Measurements from ENCODE around the gene MMP17.
"Not testable (repeated sequence)": the region's sequence is repeated elsewhere in the genome, so short reads cannot be mapped to it uniquely, and the experiment has no call there.

Gene MMP17

DNA sequence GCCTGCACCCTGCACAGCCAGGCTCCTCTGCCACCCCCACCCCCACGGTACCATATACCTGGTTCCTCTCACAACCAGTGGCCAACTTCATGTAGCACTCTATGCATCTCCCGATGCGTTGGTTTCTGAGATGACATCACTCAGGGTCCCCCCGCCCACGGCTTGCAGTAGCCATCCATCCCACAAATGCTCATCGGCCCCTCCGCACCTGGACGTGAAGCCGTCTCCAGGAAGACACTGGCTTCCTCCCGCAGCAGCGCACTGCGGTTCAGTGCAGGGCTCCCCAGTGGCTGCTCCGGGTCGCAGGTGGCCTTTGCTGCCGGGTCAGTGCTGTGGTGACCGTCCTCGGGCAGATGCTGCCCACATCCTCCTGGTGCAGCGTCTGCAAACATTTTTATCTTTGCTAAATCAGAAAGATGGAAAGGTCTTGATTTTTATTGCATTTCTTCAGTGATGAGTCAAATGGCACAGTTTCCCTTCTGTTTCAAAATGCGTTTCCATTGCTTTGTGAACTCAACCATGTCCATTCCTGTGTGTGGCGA, 27.5 kb upstream of the MMP17 start:
- H3K36me3 ChIP-seq (ENCODE audit: control insufficient read depth in 1 of 2, insufficient read depth in 2 of 2, low read length in 2 of 2): peaks cover 24 to 54% of the 10 kb centered on the region in 2 donors
- H3K4me3 ChIP-seq (ENCODE audit: low read depth in 1 of 2, low read length in 2 of 2): no peak overlapping the region
- H3K9me3 ChIP-seq (ENCODE audit: control insufficient read depth in 1 of 2, low read length in 2 of 2): no peaks in the 10 kb centered on the region
- H3K4me1 ChIP-seq (ENCODE audit: control insufficient read depth in 1 of 2, insufficient read depth in 2 of 2, low read length in 2 of 2): peaks cover 0 to 5% of the 10 kb centered on the region in 2 donors
- H3K27ac ChIP-seq (ENCODE audit: low read length): no peak overlapping the region
- no peaks in the 10 kb centered on the region for H3K27me3 ChIP-seq (ENCODE audit: low read depth, low read length)

DNA sequence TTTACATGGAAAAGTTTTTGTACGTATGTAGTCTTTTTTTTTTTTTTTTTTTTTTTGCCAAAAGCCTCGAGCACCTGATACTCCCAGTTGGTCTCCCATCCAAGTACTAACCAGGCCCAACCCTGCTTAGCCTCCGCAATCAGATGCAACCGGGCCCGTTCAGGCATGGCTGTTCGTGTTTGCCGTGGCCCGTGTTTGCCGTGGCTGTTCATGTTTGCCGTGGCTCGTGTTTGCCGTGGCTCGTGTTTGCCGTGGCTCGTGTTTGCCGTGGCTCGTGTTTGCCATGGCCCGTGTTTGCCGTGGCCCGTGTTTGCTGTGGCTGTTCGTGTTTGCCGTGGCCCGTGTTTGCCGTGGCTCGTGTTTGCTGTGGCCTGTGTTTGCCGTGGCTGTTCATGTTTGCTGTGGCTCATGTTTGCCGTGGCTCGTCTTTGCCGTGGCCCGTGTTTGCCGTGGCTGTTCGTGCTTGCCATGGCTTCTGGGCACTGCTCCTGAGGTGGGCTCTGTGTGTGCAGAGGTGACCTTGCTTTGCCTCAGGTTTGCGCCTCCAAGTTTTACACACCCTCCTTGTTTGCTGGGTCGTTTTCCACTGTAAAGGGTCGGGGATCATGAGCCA, 26.8 kb upstream of the MMP17 start:
- Histone ChIP-seq H3K4me3 (ENCODE audit: low read depth in 1 of 2, low read length in 2 of 2) (no peak overlapping the region), H3K27me3 (ENCODE audit: low read depth, low read length) (no peaks in the 10 kb centered on the region), H3K27ac (ENCODE audit: low read length) (no peak overlapping the region), H3K9me3 (ENCODE audit: control insufficient read depth in 1 of 2, low read length in 2 of 2) (no peaks in the 10 kb centered on the region), H3K4me1 (ENCODE audit: control insufficient read depth in 1 of 2, insufficient read depth in 2 of 2, low read length in 2 of 2) (peaks cover 0 to 5% of the 10 kb centered on the region in 2 donors), H3K36me3 (ENCODE audit: control insufficient read depth in 1 of 2, insufficient read depth in 2 of 2, low read length in 2 of 2) (peaks cover 24 to 51% of the 10 kb centered on the region in 2 donors)

DNA sequence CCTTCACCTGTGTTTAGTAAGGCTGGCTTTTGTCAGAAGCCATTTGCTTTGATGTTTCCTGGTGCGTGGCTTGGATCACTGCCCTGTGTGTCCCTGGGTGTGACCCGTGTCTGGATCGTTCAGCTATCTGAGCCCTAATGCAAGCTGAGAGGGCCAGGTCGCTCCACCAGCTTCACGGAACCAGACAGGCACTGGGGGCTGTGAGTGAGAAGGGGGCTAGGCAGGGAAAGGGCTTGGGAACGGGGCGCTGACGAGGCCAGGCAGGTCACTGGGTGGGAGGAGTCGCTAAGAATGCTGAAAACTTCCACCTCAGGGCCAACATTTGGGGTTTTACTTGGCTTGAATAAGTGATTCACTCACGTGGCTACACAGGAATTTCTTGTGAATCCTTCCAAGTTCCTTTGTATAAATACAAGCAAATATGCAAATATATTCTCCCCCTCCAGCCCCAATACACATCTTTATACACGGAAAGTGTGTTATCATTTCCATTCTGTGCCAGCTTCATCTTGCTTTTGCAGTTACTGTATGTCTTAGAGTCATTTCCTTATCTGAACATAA, 24.2 kb upstream of the MMP17 start:
- Histone ChIP-seq H3K27ac (ENCODE audit: low read length) (no peak overlapping the region), H3K27me3 (ENCODE audit: low read depth, low read length) (no peaks in the 10 kb centered on the region), H3K4me3 (ENCODE audit: low read depth in 1 of 2, low read length in 2 of 2) (no peak overlapping the region), H3K9me3 (ENCODE audit: control insufficient read depth in 1 of 2, low read length in 2 of 2) (no peaks in the 10 kb centered on the region), H3K4me1 (ENCODE audit: control insufficient read depth in 1 of 2, insufficient read depth in 2 of 2, low read length in 2 of 2) (peaks cover 0 to 5% of the 10 kb centered on the region in 2 donors), H3K36me3 (ENCODE audit: control insufficient read depth in 1 of 2, insufficient read depth in 2 of 2, low read length in 2 of 2) (peaks cover 11 to 29% of the 10 kb centered on the region in 2 donors)

DNA sequence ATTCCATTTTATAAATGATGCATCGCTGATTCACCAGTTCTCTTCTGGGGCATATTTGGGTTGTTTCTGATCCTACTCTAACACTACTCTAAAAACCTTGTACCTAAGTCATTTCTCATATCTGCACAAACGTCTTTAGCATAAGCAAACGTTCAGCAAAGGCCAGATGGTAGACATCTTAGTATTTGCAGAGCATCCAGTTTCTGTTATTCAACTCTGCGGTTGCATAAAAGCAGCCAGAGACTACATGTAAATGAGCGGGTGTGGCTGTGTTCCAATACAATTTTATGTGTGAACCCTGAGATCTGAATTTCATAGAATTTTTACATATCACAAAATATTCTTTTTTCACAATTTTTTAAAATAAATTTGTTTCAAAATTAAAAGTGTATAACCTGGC, 22.8 kb upstream of the MMP17 start:
- H3K9me3 ChIP-seq (ENCODE audit: control insufficient read depth in 1 of 2, low read length in 2 of 2): no peaks in the 10 kb centered on the region
- H3K27me3 ChIP-seq (ENCODE audit: low read depth, low read length): no peaks in the 10 kb centered on the region
- no peak overlapping the region for H3K27ac ChIP-seq (ENCODE audit: low read length)
- no peak overlapping the region for H3K4me3 ChIP-seq (ENCODE audit: low read depth in 1 of 2, low read length in 2 of 2)
- peaks cover 0 to 5% of the 10 kb centered on the region in 2 donors for H3K4me1 ChIP-seq (ENCODE audit: control insufficient read depth in 1 of 2, insufficient read depth in 2 of 2, low read length in 2 of 2)
- H3K36me3 ChIP-seq (ENCODE audit: control insufficient read depth in 1 of 2, insufficient read depth in 2 of 2, low read length in 2 of 2): peaks cover 6 to 15% of the 10 kb centered on the region in 2 donors

DNA sequence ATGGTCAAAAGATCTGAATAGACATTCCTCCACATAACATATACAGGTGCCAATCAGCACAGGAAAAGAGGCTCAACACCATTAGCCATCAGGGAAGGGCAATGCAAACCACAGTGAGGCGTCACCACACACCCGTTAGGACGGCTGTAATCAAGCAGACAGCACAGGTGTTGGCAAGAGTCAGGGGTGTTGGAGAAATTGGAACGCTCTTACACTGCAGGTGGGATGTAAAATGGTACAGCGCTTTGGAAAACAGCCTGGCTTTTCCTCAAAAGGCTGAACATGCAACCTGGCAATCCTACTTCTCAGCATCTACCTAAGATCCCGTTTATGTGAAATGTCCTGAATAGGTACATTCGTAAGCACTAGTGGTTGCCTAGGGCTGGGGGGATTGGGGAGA, 21.5 kb upstream of the MMP17 start:
- H3K36me3 ChIP-seq (ENCODE audit: control insufficient read depth in 1 of 2, insufficient read depth in 2 of 2, low read length in 2 of 2): peaks cover 6% of the 10 kb centered on the region in 2 donors
- H3K9me3 ChIP-seq (ENCODE audit: control insufficient read depth in 1 of 2, low read length in 2 of 2): no peaks in the 10 kb centered on the region
- no peak overlapping the region for H3K27ac ChIP-seq (ENCODE audit: low read length)
- H3K27me3 ChIP-seq (ENCODE audit: low read depth, low read length): no peaks in the 10 kb centered on the region
- H3K4me3 ChIP-seq (ENCODE audit: low read depth in 1 of 2, low read length in 2 of 2): no peak overlapping the region
- H3K4me1 ChIP-seq (ENCODE audit: control insufficient read depth in 1 of 2, insufficient read depth in 2 of 2, low read length in 2 of 2): peaks cover 0 to 5% of the 10 kb centered on the region in 2 donors

DNA sequence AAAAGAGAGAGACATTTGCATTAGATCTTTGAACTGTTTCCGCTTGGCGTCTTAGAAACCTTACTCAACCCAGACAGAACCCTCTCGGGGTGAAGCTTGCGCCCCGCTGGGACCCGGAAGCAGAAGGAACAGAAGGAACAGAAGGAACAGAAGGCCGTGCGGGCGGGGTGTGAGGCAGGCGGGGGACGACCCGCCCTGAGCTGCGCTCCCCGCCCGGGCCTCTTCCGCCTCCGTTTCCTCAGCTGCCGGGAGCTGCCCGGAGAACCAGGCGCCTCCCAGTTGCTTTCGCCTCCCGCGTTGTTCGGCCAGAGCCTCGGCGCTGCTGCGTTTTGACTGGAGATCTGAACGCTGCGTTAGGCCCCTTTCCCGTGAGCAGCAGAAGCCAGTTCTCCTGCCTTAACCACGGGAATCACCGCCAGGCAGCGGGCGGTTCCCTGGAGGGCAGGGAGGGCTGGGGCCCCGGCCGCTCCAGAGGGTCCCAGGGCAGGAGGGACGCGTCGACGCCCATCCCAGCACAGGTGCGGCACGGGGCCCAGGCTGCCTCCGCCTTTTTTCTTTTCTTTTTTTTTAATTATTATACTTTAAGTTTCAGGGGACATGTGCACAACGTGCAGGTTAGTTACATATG, 19.3 kb upstream of the MMP17 start:
- Histone ChIP-seq H3K4me3 (ENCODE audit: low read depth in 1 of 2, low read length in 2 of 2) (peak overlapping the region in 1 of 2 donors; percentile 38), H3K4me1 (ENCODE audit: control insufficient read depth in 1 of 2, insufficient read depth in 2 of 2, low read length in 2 of 2) (peaks cover 0 to 3% of the 10 kb centered on the region in 2 donors), H3K27ac (ENCODE audit: low read length) (no peak overlapping the region), H3K27me3 (ENCODE audit: low read depth, low read length) (no peaks in the 10 kb centered on the region), H3K9me3 (ENCODE audit: control insufficient read depth in 1 of 2, low read length in 2 of 2) (peaks cover 4% of the 10 kb centered on the region in 2 donors), H3K36me3 (ENCODE audit: control insufficient read depth in 1 of 2, insufficient read depth in 2 of 2, low read length in 2 of 2) (no peaks in the 10 kb centered on the region)

DNA sequence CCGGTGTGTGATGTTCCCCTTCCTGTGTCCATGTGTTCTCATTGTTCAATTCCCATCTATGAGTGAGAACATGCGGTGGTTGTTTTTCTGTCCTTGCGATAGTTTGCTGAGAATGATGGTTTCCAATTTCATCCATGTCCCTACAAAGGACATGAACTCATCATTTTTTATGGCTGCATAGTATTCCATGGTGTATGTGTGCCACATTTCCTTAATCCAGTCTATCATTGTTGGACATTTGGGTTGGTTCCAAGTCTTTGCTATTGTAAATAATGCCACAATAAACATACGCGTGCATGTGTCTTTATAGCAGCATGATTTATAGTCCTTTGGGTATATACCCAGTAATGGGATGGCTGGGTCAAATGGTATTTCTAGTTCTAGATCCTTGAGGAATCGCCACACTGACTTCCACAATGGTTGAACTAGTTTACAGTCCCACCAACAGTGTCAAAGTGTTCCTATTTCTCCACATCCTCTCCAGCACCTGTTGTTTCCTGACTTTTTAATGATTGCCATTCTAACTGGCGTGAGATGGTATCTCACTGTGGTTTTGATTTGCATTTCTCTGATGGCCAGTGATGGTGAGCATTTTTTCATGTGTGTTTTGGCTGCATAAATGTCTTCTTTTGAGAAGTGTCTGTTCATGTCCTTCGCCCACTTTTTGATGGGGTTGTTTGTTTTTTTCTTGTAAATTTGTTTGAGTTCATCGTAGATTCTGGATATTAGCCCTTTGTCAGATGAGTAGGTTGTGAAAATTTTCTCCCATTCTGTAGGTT, 18.5 kb upstream of the MMP17 start:
- H3K4me3 ChIP-seq (ENCODE audit: low read depth in 1 of 2, low read length in 2 of 2); H3K4me1 ChIP-seq (ENCODE audit: control insufficient read depth in 1 of 2, insufficient read depth in 2 of 2, low read length in 2 of 2); H3K27me3 ChIP-seq (ENCODE audit: low read depth, low read length); H3K27ac ChIP-seq (ENCODE audit: low read length); H3K36me3 ChIP-seq (ENCODE audit: control insufficient read depth in 1 of 2, insufficient read depth in 2 of 2, low read length in 2 of 2); H3K9me3 ChIP-seq (ENCODE audit: control insufficient read depth in 1 of 2, low read length in 2 of 2): not testable (repeated sequence)

DNA sequence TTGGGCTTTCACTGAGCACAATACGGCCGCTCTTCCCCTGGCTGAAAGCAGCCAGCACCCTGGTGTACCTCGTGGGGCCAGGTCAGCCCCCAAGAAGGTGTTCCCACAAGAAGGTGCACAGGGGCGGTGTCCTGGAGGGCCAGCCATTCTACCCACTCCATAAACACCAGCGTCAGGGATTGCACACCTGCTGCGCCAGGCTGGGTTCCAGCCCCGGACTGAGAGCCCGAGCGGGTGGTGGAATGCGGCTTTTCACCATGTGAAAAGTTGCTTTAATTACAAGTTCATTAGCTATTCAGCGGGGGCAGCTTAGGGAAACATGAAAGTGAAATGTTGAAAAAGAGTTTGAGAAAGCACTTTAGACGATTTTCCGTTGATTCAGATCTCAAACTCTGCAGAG, 17.5 kb upstream of the MMP17 start:
- Histone ChIP-seq H3K4me3 (ENCODE audit: low read depth in 1 of 2, low read length in 2 of 2) (no peak overlapping the region), H3K4me1 (ENCODE audit: control insufficient read depth in 1 of 2, insufficient read depth in 2 of 2, low read length in 2 of 2) (no peaks in the 10 kb centered on the region), H3K36me3 (ENCODE audit: control insufficient read depth in 1 of 2, insufficient read depth in 2 of 2, low read length in 2 of 2) (no peaks in the 10 kb centered on the region), H3K9me3 (ENCODE audit: control insufficient read depth in 1 of 2, low read length in 2 of 2) (peaks cover 4% of the 10 kb centered on the region in 2 donors), H3K27ac (ENCODE audit: low read length) (no peak overlapping the region), H3K27me3 (ENCODE audit: low read depth, low read length) (no peaks in the 10 kb centered on the region)

DNA sequence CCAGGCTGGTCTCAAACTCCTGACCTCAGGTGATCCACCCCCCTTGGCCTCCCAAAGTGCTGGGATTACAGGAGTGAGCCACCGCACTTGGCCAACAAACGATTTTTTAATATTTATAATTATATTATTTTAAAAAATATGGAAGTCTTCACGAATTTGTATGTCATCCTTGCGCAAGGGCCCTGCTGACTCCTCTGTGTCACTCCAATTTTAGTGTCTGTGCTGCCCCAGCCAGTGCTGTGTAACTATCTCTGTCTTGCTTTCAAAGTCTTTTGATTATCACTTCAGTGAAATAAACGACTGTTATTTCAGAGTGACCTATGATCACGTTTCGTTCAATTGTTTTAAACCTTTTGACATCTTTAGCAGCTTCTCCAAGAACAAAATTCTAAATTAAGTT, 13.1 kb upstream of the MMP17 start:
- H3K36me3 ChIP-seq (ENCODE audit: control insufficient read depth in 1 of 2, insufficient read depth in 2 of 2, low read length in 2 of 2): no peaks in the 10 kb centered on the region
- no peaks in the 10 kb centered on the region for H3K4me1 ChIP-seq (ENCODE audit: control insufficient read depth in 1 of 2, insufficient read depth in 2 of 2, low read length in 2 of 2)
- H3K27ac ChIP-seq (ENCODE audit: low read length): no peak overlapping the region
- H3K4me3 ChIP-seq (ENCODE audit: low read depth in 1 of 2, low read length in 2 of 2): no peak overlapping the region
- H3K9me3 ChIP-seq (ENCODE audit: control insufficient read depth in 1 of 2, low read length in 2 of 2): peaks cover 4% of the 10 kb centered on the region in 2 donors
- no peaks in the 10 kb centered on the region for H3K27me3 ChIP-seq (ENCODE audit: low read depth, low read length)

DNA sequence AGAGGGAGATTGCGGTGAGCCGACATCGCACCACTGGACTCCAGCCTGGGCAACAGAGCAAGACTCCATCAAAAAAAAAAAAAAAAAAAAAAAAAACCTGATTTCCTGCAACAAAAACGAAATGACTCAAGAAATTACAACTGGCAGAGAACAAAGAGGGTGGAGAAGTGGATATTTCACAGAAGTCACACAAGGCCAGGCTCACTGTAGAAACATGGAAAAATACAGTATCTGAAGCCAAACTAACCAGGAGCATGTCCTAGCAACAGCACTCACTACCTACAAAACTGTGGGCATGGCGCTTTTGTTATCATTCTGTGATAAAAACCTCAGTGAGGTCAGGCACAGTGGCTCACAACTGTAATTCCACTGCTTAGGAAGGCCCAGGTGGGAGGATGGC, 11.7 kb upstream of the MMP17 start:
- Histone ChIP-seq H3K4me1 (ENCODE audit: control insufficient read depth in 1 of 2, insufficient read depth in 2 of 2, low read length in 2 of 2) (no peaks in the 10 kb centered on the region), H3K4me3 (ENCODE audit: low read depth in 1 of 2, low read length in 2 of 2) (no peak overlapping the region), H3K36me3 (ENCODE audit: control insufficient read depth in 1 of 2, insufficient read depth in 2 of 2, low read length in 2 of 2) (no peaks in the 10 kb centered on the region), H3K27me3 (ENCODE audit: low read depth, low read length) (no peaks in the 10 kb centered on the region), H3K27ac (ENCODE audit: low read length) (no peak overlapping the region), H3K9me3 (ENCODE audit: control insufficient read depth in 1 of 2, low read length in 2 of 2) (peaks cover 4% of the 10 kb centered on the region in 2 donors)

DNA sequence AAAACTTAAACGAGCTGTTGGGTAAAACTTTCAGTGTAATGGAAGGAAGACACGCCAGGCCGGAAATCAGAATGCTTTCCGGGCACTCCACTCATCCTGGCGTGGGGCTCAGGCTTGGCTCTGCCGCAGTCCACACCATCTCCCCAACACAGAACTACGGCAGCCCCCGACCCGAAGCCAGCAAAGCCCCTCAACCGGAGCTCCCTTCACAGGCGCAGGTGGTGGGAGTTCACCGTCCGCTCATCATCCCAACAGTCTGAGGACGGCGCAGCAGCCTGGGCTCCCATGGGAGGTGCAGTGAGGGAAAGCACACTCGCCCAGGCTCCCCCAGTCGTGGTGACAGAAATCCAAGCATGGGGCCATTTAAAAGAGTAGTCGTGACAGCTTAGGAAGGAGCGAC, 11.0 kb upstream of the MMP17 start:
- H3K36me3 ChIP-seq (ENCODE audit: control insufficient read depth in 1 of 2, insufficient read depth in 2 of 2, low read length in 2 of 2): no peaks in the 10 kb centered on the region

More for the DNA sequence above, 11.0 kb upstream of the MMP17 start:
- H3K27me3 ChIP-seq (ENCODE audit: low read depth, low read length): no peaks in the 10 kb centered on the region
- H3K9me3 ChIP-seq (ENCODE audit: control insufficient read depth in 1 of 2, low read length in 2 of 2): peaks cover 4% of the 10 kb centered on the region in 2 donors
- no peak overlapping the region for H3K27ac ChIP-seq (ENCODE audit: low read length)
- no peak overlapping the region for H3K4me3 ChIP-seq (ENCODE audit: low read depth in 1 of 2, low read length in 2 of 2)
- no peaks in the 10 kb centered on the region for H3K4me1 ChIP-seq (ENCODE audit: control insufficient read depth in 1 of 2, insufficient read depth in 2 of 2, low read length in 2 of 2)

Data from muscle layer of duodenum (tissue), 2 donors.